Endothelial cell of umbilical vein (primary cell): ENCODE data around the gene TNFSF9. TPM values are rescaled to one million over a fixed set of nuclear protein-coding genes. Genes with fewer than 3 reads are reported as not detected.
A peak's percentile ranks its signal among the peaks of the same experiment; 100 is the strongest.

Source experiments
- BruUV-seq: library from RNA; stranded (reverse); fragments of 400-500 nt; replicated peaks from 2 replicates; lab custom pipeline; 2021; lab: Mats Ljungman, UMichigan
- CTCF ChIA-PET: fragments of 300-600, 350-600 bp; sonication (Branson Sonifier 250); formaldehyde crosslinking; loops from one replicate; lab custom pipeline; 2021; ENCODE audit warnings: antibody characterized with exemption, inconsistent platforms; lab: Charles Lee
- POLR2A ChIA-PET: fragments of 300-600, 350-600 bp; sonication (Branson Sonifier 250); formaldehyde crosslinking; loops from one replicate; lab custom pipeline; 2021; ENCODE audit warnings: antibody characterized with exemption, inconsistent platforms; lab: Charles Lee
- DNase-seq: peaks from one replicate; pipeline ENCODE4 v3.0.0-alpha.2; 2011; ENCODE audit warnings: low read depth, low spot score
- FAIRE-seq: peaks from 2 replicates; lab custom pipeline; 2011; peaks lifted over from hg19 to GRCh38; lab: Jason Lieb, UNC
- H2AFZ ChIP-seq: 2 replicates; pipeline ENCODE4 v1.6.0; 2012; ENCODE audit warnings: low read depth, low read length, control low read depth, inconsistent platforms
- H3K27ac ChIP-seq: 2 replicates; pipeline ENCODE4 v1.5.1; 2011; ENCODE audit warnings: low read depth, mild to moderate bottlenecking, control low read depth, low read length, moderate library complexity; ENCODE audit not compliant: insufficient read depth
- H3K27me3 ChIP-seq, 2 experiments: 2 replicates each; pipeline versions ENCODE4 v1.6.0 to v1.6.1; 2011; ENCODE audit warnings: low read length in 2 of 2, mixed read lengths in 1 of 2; ENCODE audit not compliant: control insufficient read depth in 2 of 2, insufficient read depth in 2 of 2
- H3K36me3 ChIP-seq, 2 experiments: 2 replicates in 1 of 2; 3 replicates in 1 of 2; pipeline ENCODE4 v1.5.1; 2011; ENCODE audit warnings: low read length in 2 of 2, mild to moderate bottlenecking in 1 of 2, moderate library complexity in 1 of 2; ENCODE audit not compliant: control insufficient read depth in 2 of 2, insufficient read depth in 2 of 2; ENCODE audit errors: extremely low read depth in 1 of 2
- H3K4me1 ChIP-seq: 3 replicates; pipeline ENCODE4 v1.5.1; 2011; ENCODE audit warnings: mild to moderate bottlenecking, low read length; ENCODE audit not compliant: control insufficient read depth, insufficient read depth; ENCODE audit errors: extremely low read depth
- H3K4me2 ChIP-seq: 2 replicates; pipeline ENCODE4 v1.6.1; 2011; ENCODE audit warnings: low read length, control low read depth, mixed read lengths; ENCODE audit not compliant: insufficient read depth
- H3K4me3 ChIP-seq, 3 experiments: fragments of 200-600 bp in 1 of 3; sonication (generic), shearing (Covaris generic) in 1 of 3; replicated peaks in 1 of 3; 2 replicates each; pipeline ENCODE4 v1.5.1; 2011 to 2016; ENCODE audit warnings: control low read depth in 3 of 3, low read length in 3 of 3, mild to moderate bottlenecking in 2 of 3, inconsistent platforms in 1 of 3, low read depth in 1 of 3, moderate library complexity in 1 of 3; ENCODE audit not compliant: insufficient read depth in 1 of 3
- H3K79me2 ChIP-seq: 2 replicates; pipeline ENCODE4 v1.6.0; 2012; ENCODE audit warnings: low read length, inconsistent platforms; ENCODE audit not compliant: control insufficient read depth, insufficient read depth
- H3K9ac ChIP-seq: replicated peaks from 2 replicates; pipeline ENCODE3; 2011; ENCODE audit warnings: low read length, control low read depth; ENCODE audit not compliant: insufficient read depth; ENCODE audit errors: extremely low read depth
- H3K9me1 ChIP-seq: replicated peaks from 3 replicates; pipeline ENCODE4 v1.6.0; 2011; ENCODE audit warnings: mild to moderate bottlenecking, low read length; ENCODE audit not compliant: control insufficient read depth, insufficient read depth; ENCODE audit errors: extremely low read depth
- H3K9me3 ChIP-seq: replicated peaks from 2 replicates; pipeline ENCODE4 v1.5.1; 2012; ENCODE audit warnings: low read length, inconsistent platforms; ENCODE audit not compliant: control insufficient read depth, insufficient read depth
- H4K20me1 ChIP-seq: replicated peaks from 2 replicates; pipeline ENCODE3; 2011; ENCODE audit warnings: mild to moderate bottlenecking, low read length; ENCODE audit not compliant: control insufficient read depth, insufficient read depth; ENCODE audit errors: extremely low read depth
- CTCF ChIP-seq, 2 donors: IDR thresholded peaks; 1 replicate in 1 of 2; 2 replicates in 1 of 2; pipeline ENCODE4 v1.5.1; 2011; ENCODE audit warnings: low read length in 2 of 2, mild to moderate bottlenecking in 2 of 2, moderate library complexity in 2 of 2, control low read depth in 1 of 2, inconsistent platforms in 1 of 2, low read depth in 1 of 2; ENCODE audit not compliant: insufficient read depth in 1 of 2; ENCODE audit errors: extremely low read depth in 1 of 2
- EZH2 ChIP-seq: IDR thresholded peaks from 2 replicates; pipeline ENCODE4 v1.6.1; 2012; ENCODE audit warnings: borderline replicate concordance, low read depth, mild to moderate bottlenecking, moderate library complexity, low read length, inconsistent platforms; ENCODE audit not compliant: severe bottlenecking
- FOS ChIP-seq: IDR thresholded peaks from 2 replicates; pipeline ENCODE4 v1.6.1; 2011; ENCODE audit warnings: mild to moderate bottlenecking, low read length, moderate library complexity, borderline replicate concordance; ENCODE audit not compliant: insufficient read depth
- GATA2 ChIP-seq: IDR thresholded peaks from 2 replicates; pipeline ENCODE4 v1.7.0; 2011; ENCODE audit warnings: low read depth, mild to moderate bottlenecking, moderate library complexity, mixed read lengths, low read length; ENCODE audit not compliant: insufficient read length, insufficient read depth
- JUN ChIP-seq: IDR thresholded peaks from 2 replicates; pipeline ENCODE4 v1.6.1; 2011; ENCODE audit warnings: borderline replicate concordance, low read depth; ENCODE audit not compliant: insufficient read length, insufficient read depth
- MAX ChIP-seq: IDR thresholded peaks from 2 replicates; pipeline ENCODE4 v1.6.1; 2011; ENCODE audit not compliant: insufficient read depth, insufficient read length
- MYC ChIP-seq: IDR thresholded peaks from one replicate; pipeline ENCODE4 v1.6.1; 2011; ENCODE audit warnings: mild to moderate bottlenecking, low read depth, low read length
- POLR2A ChIP-seq: IDR thresholded peaks from 2 replicates; pipeline ENCODE4 v1.6.1; 2012; ENCODE audit warnings: low read depth, mild to moderate bottlenecking, control low read depth, low read length
- POLR2AphosphoS5 ChIP-seq: IDR thresholded peaks from 2 replicates; pipeline ENCODE4 v1.6.1; 2012; ENCODE audit warnings: low read depth, mild to moderate bottlenecking, control low read depth, low read length, moderate library complexity; ENCODE audit not compliant: insufficient read depth
- dilution Hi-C: fragments of 300-500 bp; cut with MboI; formaldehyde crosslinking; loops from one replicate; pipeline ENCODE4 v1.15.0; 2019; ENCODE audit warnings: low sequenced_read_pairs; ENCODE audit not compliant: extremely low pct_ligation_motif_present
- intact Hi-C: fragments of 100-400 bp; cut with micrococcal nuclease; formaldehyde crosslinking; loops from one replicate; pipeline ENCODE4 v1.10.0; 2022
- polyA plus RNA-seq, 4 experiments: library from polyadenylated mRNA; depleted of rRNA in 3 of 4; stranded (reverse) in 3 of 4; unstranded in 1 of 4; fragments of >200 nt; gene quantifications; 2 replicates each; pipeline versions ENCODE4 v1.2.1 to v1.2.3, GENCODE V29; 2011 to 2012; ENCODE audit warnings: missing spikeins in 1 of 4
- total RNA-seq: library from RNA; stranded (reverse); gene quantifications from 2 replicates; pipeline ENCODE4 v1.2.3, GENCODE V29; 2021

Gene TNFSF9
- total and polyA plus RNA-seq, 2 donors (not counting 3 experiments of a cell fraction or from before 2014, with no cell fraction given): 0.52 to 0.53 TPM

DNA sequence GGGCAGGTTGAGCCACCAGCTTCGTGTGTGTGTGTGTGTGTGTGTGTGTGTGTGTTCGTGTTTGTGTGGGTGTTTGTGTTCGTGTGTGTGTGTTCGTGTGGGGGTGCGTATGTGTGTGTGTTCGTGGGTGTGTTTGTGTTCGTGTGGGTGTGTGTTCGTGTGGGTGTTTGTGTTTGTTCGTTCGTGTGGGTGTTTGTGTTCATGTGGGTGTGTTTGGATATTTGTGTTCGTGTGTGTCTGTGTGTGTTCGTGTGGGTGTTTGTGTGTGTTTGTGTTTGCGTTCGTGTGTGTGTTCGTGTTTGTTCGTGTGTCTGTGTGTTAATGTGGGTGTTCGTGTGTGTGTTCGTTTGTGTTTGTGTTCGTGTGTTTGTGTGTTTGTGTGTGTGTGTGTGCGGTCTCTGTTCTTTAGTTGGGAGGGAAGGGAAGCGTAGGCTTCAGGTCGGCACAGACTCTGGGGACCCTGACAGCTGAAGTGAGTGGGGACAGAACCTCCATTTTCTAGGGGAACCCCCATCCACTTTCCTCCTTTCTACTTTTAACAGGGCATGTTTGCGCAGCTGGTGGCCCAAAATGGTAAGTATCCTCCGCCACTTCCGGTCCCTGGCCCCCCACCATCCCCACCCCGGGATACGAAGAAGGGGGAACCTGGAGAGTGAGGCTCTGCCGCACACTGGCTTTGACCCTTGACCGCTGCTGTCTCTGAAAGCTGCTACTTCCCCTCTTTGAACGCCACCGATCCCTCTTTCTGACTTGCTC is 1.6 kb downstream of the TNFSF9 start:
- peak; percentile 4 for TF ChIP-seq EZH2
- TF ChIP-seq FOS: no peak
- intact Hi-C loops: loop anchor here (5.0 kb wide), 1 partner anchor 205 kb away; the partner anchor contains the start of genes GPR108 and TRIP10
- Histone ChIP-seq H3K4me3 (no peak overlapping the region), H3K9me1 (no peaks in the 10 kb centered on the region), H3K36me3 (no peaks in the 10 kb centered on the region), H3K9ac (no peak overlapping the region), H3K4me2 (no peak overlapping the region), H4K20me1 (no peaks in the 10 kb centered on the region), H3K27ac (no peak overlapping the region), H2AFZ (no peak overlapping the region), H3K9me3 (no peaks in the 10 kb centered on the region), H3K4me1 (peaks cover 4% of the 10 kb centered on the region), H3K79me2 (no peaks in the 10 kb centered on the region), H3K27me3 (peaks cover 17 to 20% of the 10 kb centered on the region in 2 experiments)
- FAIRE-seq (no peak), DNase-seq (no peak)
- dilution Hi-C loops: no loop called here
- POLR2A ChIA-PET: no interaction called here
- CTCF ChIA-PET: no interaction called here
- BruUV-seq: no TSS peak

GRCh38 chr19:6533000-6533328 is 2.1 kb downstream of the TNFSF9 start:
- H3K27me3 ChIP-seq: peaks cover 17 to 20% of the 10 kb centered on the region in 2 experiments
- H3K9me3 ChIP-seq: no peaks in the 10 kb centered on the region
- ChIA-PET CTCF (no interaction called here), POLR2A (no interaction called here)
- no peak overlapping the region for H3K27ac ChIP-seq
- H2AFZ ChIP-seq: no peak overlapping the region
- no peaks in the 10 kb centered on the region for H3K79me2 ChIP-seq
- H3K4me2 ChIP-seq: no peak overlapping the region
- H3K36me3 ChIP-seq: no peaks in the 10 kb centered on the region
- dilution Hi-C loops (no loop called here), intact Hi-C loops (loop anchor here (5.0 kb wide), 1 partner anchor 204 kb away; the partner anchor contains the start of genes GPR108 and TRIP10)
- BruUV-seq: no TSS peak
- FAIRE-seq (no peak), DNase-seq (no peak)
- no peaks in the 10 kb centered on the region for H4K20me1 ChIP-seq
- peaks cover 4% of the 10 kb centered on the region for H3K4me1 ChIP-seq
- TF ChIP-seq MYC (no peak), MAX (no peak), EZH2 (no peak), POLR2A (no peak), POLR2AphosphoS5 (no peak), FOS (no peak), JUN (no peak), CTCF (IDR thresholded peaks at IDR 0.05; ENCODE audit: extremely low read depth in 1 of 2, insufficient read depth in 1 of 2, low read depth in 1 of 2, low read length in 2 of 2) (no peak), GATA2 (no peak)
- H3K9me1 ChIP-seq: no peaks in the 10 kb centered on the region
- H3K4me3 ChIP-seq: no peak overlapping the region
- H3K9ac ChIP-seq: no peak overlapping the region
